Measurements from ENCODE around the gene CDC45.

The CDC45 gene

GRCh38 chr22:19548964-19549363, 69.2 kb downstream of the CDC45 start:
- no peak overlapping the region for H3K4me3 ChIP-seq (replicated peaks; ENCODE audit: low read depth, low read length)
- TF ChIP-seq CTCF (IDR thresholded peaks at IDR 0.05; ENCODE audit: low read length, missing control alignments): no peak
- no peak for DNase-seq (ENCODE audit: low read depth)

GRCh38 chr22:19549428-19549827, 69.7 kb downstream of the CDC45 start:
- TF ChIP-seq CTCF (IDR thresholded peaks at IDR 0.05; ENCODE audit: low read length, missing control alignments): no peak
- H3K4me3 ChIP-seq (replicated peaks; ENCODE audit: low read depth, low read length): no peak overlapping the region

GRCh38 chr22:19550382-19550781, 70.7 kb downstream of the CDC45 start:
- no peak overlapping the region for H3K4me3 ChIP-seq (replicated peaks; ENCODE audit: low read depth, low read length)
- no peak for DNase-seq (ENCODE audit: low read depth)
- TF ChIP-seq CTCF (IDR thresholded peaks at IDR 0.05; ENCODE audit: low read length, missing control alignments): no peak

More at GRCh38 chr22:19549428-19549827, 69.7 kb downstream of the CDC45 start:
- no peak for DNase-seq (ENCODE audit: low read depth)

- H3K4me3 ChIP-seq (replicated peaks; ENCODE audit: low read depth, low read length): no peak overlapping the region
- TF ChIP-seq CTCF (IDR thresholded peaks at IDR 0.05; ENCODE audit: low read length, missing control alignments): no peak
- no peak for DNase-seq (ENCODE audit: low read depth)
These were observed 73.5 kb downstream of the CDC45 start for GRCh38 chr22:19553201-19553600.

- DNase-seq (ENCODE audit: low read depth): peak; percentile 25
- TF ChIP-seq CTCF (IDR thresholded peaks at IDR 0.05; ENCODE audit: low read length, missing control alignments): peak; percentile 26
- H3K4me3 ChIP-seq (replicated peaks; ENCODE audit: low read depth, low read length): no peak overlapping the region
These were observed 75.2 kb downstream of the CDC45 start for GRCh38 chr22:19554834-19555404.

GRCh38 chr22:19555651-19556050, 75.9 kb downstream of the CDC45 start:
- no peak for DNase-seq (ENCODE audit: low read depth)
- H3K4me3 ChIP-seq (replicated peaks; ENCODE audit: low read depth, low read length): no peak overlapping the region
- no peak for TF ChIP-seq CTCF (IDR thresholded peaks at IDR 0.05; ENCODE audit: low read length, missing control alignments)

GRCh38 chr22:19556963-19557545, 77.3 kb downstream of the CDC45 start:
- no peak overlapping the region for H3K4me3 ChIP-seq (replicated peaks; ENCODE audit: low read depth, low read length)
- no peak for DNase-seq (ENCODE audit: low read depth)
- no peak for TF ChIP-seq CTCF (IDR thresholded peaks at IDR 0.05; ENCODE audit: low read length, missing control alignments)

All from fibroblast of pulmonary artery (primary cell).